ENCODE data around the gene RRM1. TPM values are rescaled to one million over a fixed set of nuclear protein-coding genes. Genes with fewer than 3 reads are reported as not detected.

The RRM1 gene
- total RNA-seq, 1 experiment from 2014 or later = 138 TPM

DNA sequence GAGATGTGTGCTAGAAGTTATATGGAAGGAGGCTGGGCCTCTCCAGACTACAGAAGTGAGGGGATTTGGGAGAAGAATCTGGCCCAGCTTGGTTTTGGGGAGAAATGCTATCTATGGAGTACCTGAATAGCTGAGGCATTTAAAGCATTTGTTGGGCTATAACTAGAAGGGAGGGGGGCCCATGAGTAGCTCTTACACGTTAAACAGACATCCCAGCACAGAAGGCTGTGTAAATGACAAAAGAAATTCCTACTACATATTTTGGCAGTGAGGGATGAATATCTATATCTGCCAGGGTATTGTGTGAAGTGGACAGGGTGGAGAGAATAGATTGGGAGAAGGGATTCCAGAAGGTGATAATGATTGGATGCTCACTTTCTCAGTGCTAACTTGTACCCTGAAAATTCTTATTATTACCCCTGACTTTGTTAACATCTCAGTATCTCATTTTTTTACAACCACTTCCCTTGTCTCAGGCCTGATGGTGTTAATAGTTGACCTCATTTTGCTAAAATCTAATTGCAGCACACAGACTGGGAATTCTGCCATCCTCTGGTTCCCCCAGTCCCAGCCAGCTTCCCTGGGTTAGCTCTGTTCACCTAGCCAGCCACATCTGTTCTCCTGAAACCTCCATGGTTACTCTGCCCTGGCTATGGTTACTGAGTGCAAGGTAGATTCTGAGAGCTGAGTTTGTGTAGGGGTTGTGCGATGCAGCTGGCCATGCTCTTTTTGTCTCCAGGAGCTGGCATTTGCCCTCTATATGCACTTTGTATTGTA lies 28.8 kb upstream of the RRM1 start:
- Histone ChIP-seq H4K20me1 (ENCODE audit: control insufficient read depth, insufficient read depth, insufficient read length) (no peaks in the 10 kb centered on the region), H2BK20ac (ENCODE audit: low read depth, low read length, poor library complexity, severe bottlenecking) (no peak overlapping the region), H3K79me1 (ENCODE audit: insufficient read depth, low read depth, low read length, poor library complexity, severe bottlenecking) (no peaks in the 10 kb centered on the region), H3K9ac (ENCODE audit: extremely low read depth, insufficient read length, low read length) (no peak overlapping the region), H3K9me3 (ENCODE audit: control insufficient read depth, low read depth, low read length) (no peaks in the 10 kb centered on the region), H3K4me2 (ENCODE audit: insufficient read depth, insufficient read length, low read length) (no peak overlapping the region), H2BK12ac (ENCODE audit: insufficient read length, low read depth, low read length) (no peak overlapping the region), H2AK5ac (ENCODE audit: insufficient read length, low read length) (no peak overlapping the region), H4K5ac (ENCODE audit: insufficient read length, low read depth, low read length) (no peak overlapping the region), H4K91ac (ENCODE audit: insufficient read length, low read depth, low read length) (no peak overlapping the region), H3K27me3 (ENCODE audit: insufficient read depth, low read length) (no peaks in the 10 kb centered on the region; the same call in 1 of the 2 replicates), H2AFZ (ENCODE audit: low read length) (no peak overlapping the region), H2BK5ac (ENCODE audit: insufficient read length, low read length) (no peak overlapping the region), H3K4ac (ENCODE audit: low read depth, low read length) (no peak overlapping the region), H3K23me2 (ENCODE audit: insufficient read length, low read depth, low read length, poor library complexity, severe bottlenecking) (no peaks in the 10 kb centered on the region), H2BK15ac (ENCODE audit: low read depth, low read length) (no peak overlapping the region), H3T11ph (ENCODE audit: low read length) (no peak overlapping the region), H4K8ac (replicated peaks; ENCODE audit: insufficient read length, low read depth, low read length) (no peak overlapping the region), H3K23ac (ENCODE audit: insufficient read length, low read depth, low read length) (no peak overlapping the region), H3K27ac (ENCODE audit: insufficient read length, low read depth, low read length) (no peak overlapping the region), H3K4me1 (ENCODE audit: insufficient read depth, low read length) (no peaks in the 10 kb centered on the region), H2BK120ac (ENCODE audit: low read depth, low read length, poor library complexity, severe bottlenecking) (no peak overlapping the region), H3K79me2 (ENCODE audit: insufficient read depth, low read length) (no peaks in the 10 kb centered on the region), H3K56ac (ENCODE audit: insufficient read length, low read depth, low read length) (no peak overlapping the region), H3K14ac (ENCODE audit: insufficient read depth, low read length) (no peak overlapping the region), H3K18ac (ENCODE audit: insufficient read length, low read depth, low read length) (no peak overlapping the region)
- Mint-ChIP-seq H3K36me3 (ENCODE audit: insufficient read depth in 1 of 3, low read depth in 3 of 3) (no peaks in the 10 kb centered on the region), H3K9me3 (no peaks in the 10 kb centered on the region), H3K4me1 (peaks cover 6% of the 10 kb centered on the region in 2 experiments; a peak in 3 of 4 replicates), H3K27ac (peak overlapping the region in 1 of 3 experiments; percentile 19; a peak in 2 of 7 replicates), H3K27me3 (ENCODE audit: low read depth) (no peaks in the 10 kb centered on the region), H3K4me3 (no peak overlapping the region)
- no CpG with 5 or more reads among the region's 2 CpGs for WGBS (ENCODE audit: extremely low coverage, insufficient read length, low lambda C conversion rate)
- TF ChIP-seq, protein P1, sequence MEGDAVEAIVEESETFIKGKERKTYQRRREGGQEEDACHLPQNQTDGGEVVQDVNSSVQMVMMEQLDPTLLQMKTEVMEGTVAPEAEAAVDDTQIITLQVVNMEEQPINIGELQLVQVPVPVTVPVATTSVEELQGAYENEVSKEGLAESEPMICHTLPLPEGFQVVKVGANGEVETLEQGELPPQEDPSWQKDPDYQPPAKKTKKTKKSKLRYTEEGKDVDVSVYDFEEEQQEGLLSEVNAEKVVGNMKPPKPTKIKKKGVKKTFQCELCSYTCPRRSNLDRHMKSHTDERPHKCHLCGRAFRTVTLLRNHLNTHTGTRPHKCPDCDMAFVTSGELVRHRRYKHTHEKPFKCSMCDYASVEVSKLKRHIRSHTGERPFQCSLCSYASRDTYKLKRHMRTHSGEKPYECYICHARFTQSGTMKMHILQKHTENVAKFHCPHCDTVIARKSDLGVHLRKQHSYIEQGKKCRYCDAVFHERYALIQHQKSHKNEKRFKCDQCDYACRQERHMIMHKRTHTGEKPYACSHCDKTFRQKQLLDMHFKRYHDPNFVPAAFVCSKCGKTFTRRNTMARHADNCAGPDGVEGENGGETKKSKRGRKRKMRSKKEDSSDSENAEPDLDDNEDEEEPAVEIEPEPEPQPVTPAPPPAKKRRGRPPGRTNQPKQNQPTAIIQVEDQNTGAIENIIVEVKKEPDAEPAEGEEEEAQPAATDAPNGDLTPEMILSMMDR (conservative IDR thresholded peaks at IDR 0.05) = no peak
- no peak for DNase-seq
